Naive thymus-derived CD4-positive, alpha-beta T cell (primary cell): ENCODE measurements around the gene B9D1. TPM values are rescaled to one million over a fixed set of nuclear protein-coding genes. Genes with fewer than 3 reads are reported as not detected.
A peak's percentile ranks its signal among the peaks of the same experiment; 100 is the strongest.

Experiments
- ATAC-seq: fragments of 150-1000 bp; cut with Tn5 transposase; 2 replicates; pipeline ENCODE4 v1.10.0; 2021; ENCODE audit warnings: mild to moderate bottlenecking, moderate library complexity
- CTCF ChIA-PET: fragments of 350-600 bp; sonication (Branson Sonifier 250); formaldehyde crosslinking; loops from one replicate; lab custom pipeline; 2021; ENCODE audit warnings: antibody characterized with exemption; lab: Charles Lee
- POLR2A ChIA-PET: fragments of 350-600 bp; sonication (Branson Sonifier 250); formaldehyde crosslinking; loops from one replicate; lab custom pipeline; 2021; ENCODE audit warnings: antibody characterized with exemption, inconsistent platforms; lab: Charles Lee
- DNase-seq, 9 donors: peaks; one replicate each; pipeline versions ENCODE4 v3.0.0 to v3.0.0-alpha.2; 2020 to 2022; ENCODE audit warnings: mixed read lengths in 1 of 9
- H3K27ac ChIP-seq: one replicate; pipeline ENCODE4 v1.7.0; 2013; ENCODE audit warnings: mild to moderate bottlenecking, low read depth, low read length, moderate library complexity
- H3K27me3 ChIP-seq, 2 donors: one replicate each; pipeline ENCODE4 v1.7.0; 2013; ENCODE audit warnings: low read length in 2 of 2, mild to moderate bottlenecking in 2 of 2, moderate library complexity in 2 of 2; ENCODE audit not compliant: control insufficient read depth in 2 of 2, insufficient read depth in 2 of 2
- H3K36me3 ChIP-seq, 3 experiments: 1 replicate in 2 of 3; 2 replicates in 1 of 3; pipeline ENCODE4 v1.7.0; 2013; ENCODE audit warnings: low read length in 3 of 3, mild to moderate bottlenecking in 3 of 3, moderate library complexity in 1 of 3; ENCODE audit not compliant: insufficient read depth in 3 of 3, control insufficient read depth in 2 of 3
- H3K4me1 ChIP-seq, 2 donors: one replicate each; pipeline ENCODE4 v1.7.0; 2013; ENCODE audit warnings: low read length in 2 of 2, mild to moderate bottlenecking in 2 of 2, moderate library complexity in 1 of 2; ENCODE audit not compliant: control insufficient read depth in 2 of 2, insufficient read depth in 2 of 2
- H3K4me3 ChIP-seq: 2 replicates; pipeline ENCODE4 v1.7.0; 2013; ENCODE audit warnings: mild to moderate bottlenecking, low read length
- H3K9me3 ChIP-seq, 3 experiments: 1 replicate in 2 of 3; 2 replicates in 1 of 3; pipeline ENCODE4 v1.7.0; 2013; ENCODE audit warnings: low read length in 3 of 3; ENCODE audit not compliant: control insufficient read depth in 2 of 3
- H3K27ac Mint-ChIP-seq, 9 donors: one replicate each; pipeline ENCODE4 v1.8.0; 2020 to 2022; ENCODE audit warnings: mixed read lengths in 9 of 9, mild to moderate bottlenecking in 8 of 9, moderate library complexity in 5 of 9, inconsistent platforms in 2 of 9
- H3K27me3 Mint-ChIP-seq, 5 donors: one replicate each; pipeline ENCODE4 v1.8.0; 2021 to 2022; ENCODE audit warnings: mixed read lengths in 5 of 5, mild to moderate bottlenecking in 1 of 5
- H3K36me3 Mint-ChIP-seq, 5 donors: one replicate each; pipeline ENCODE4 v1.8.0; 2020 to 2022; ENCODE audit warnings: mixed read lengths in 5 of 5, mild to moderate bottlenecking in 3 of 5, inconsistent platforms in 1 of 5
- H3K4me1 Mint-ChIP-seq, 7 donors: one replicate each; pipeline ENCODE4 v1.8.0; 2020 to 2022; ENCODE audit warnings: mixed read lengths in 7 of 7, mild to moderate bottlenecking in 3 of 7, inconsistent platforms in 1 of 7
- H3K4me3 Mint-ChIP-seq, 10 donors: one replicate each; pipeline ENCODE4 v1.8.0; 2020 to 2022; ENCODE audit warnings: mild to moderate bottlenecking in 10 of 10, mixed read lengths in 10 of 10, moderate library complexity in 6 of 10, inconsistent platforms in 2 of 10
- H3K9me3 Mint-ChIP-seq, 11 donors: one replicate each; pipeline ENCODE4 v1.8.0; 2020 to 2022; ENCODE audit warnings: mixed read lengths in 11 of 11, mild to moderate bottlenecking in 4 of 11, inconsistent platforms in 1 of 11, moderate library complexity in 1 of 11
- intact Hi-C, 2 donors: fragments of 100-400 bp; cut with micrococcal nuclease; formaldehyde crosslinking; loops; one replicate each; pipeline ENCODE4 v1.15.1; 2023
- polyA plus RNA-seq, 2 donors: library from polyadenylated mRNA; unstranded; fragments of 300-500 nt; fragmentation: Illumina TruSeq; gene quantifications; one replicate each; pipeline ENCODE4 v1.2.3, GENCODE V29; 2021
- total RNA-seq, 6 experiments: library from RNA in 5 of 6; stranded (reverse) in 5 of 6; gene quantifications; 1 replicate in 5 of 6; 2 replicates in 1 of 6; pipeline ENCODE4 v1.2.3 and lab custom pipeline; 2021 to 2026

Gene B9D1
- total and polyA plus RNA-seq, 7 experiments from 2014 or later: 0.58 to 5.0 (median 2.1) TPM; not detected in 1

GRCh38 chr17:19366637-19366972 lies 4.1 kb upstream of the B9D1 start:
- H3K27ac Mint-ChIP-seq: peak overlapping the region in 1 of 9 donors; percentile 48

GRCh38 chr17:19365833-19366636 lies 3.5 kb upstream of the B9D1 start:
- H3K4me1 ChIP-seq: peaks cover 21 to 35% of the 10 kb centered on the region in 2 donors
- no peak overlapping the region for H3K4me3 ChIP-seq
- H3K27ac ChIP-seq: no peak overlapping the region
- ATAC-seq (no peak), DNase-seq (no peak)
- H3K9me3 ChIP-seq: no peaks in the 10 kb centered on the region
- ChIA-PET POLR2A (interaction anchor here (2.5 kb wide), 1 partner anchor 12 kb away, joined by 14 read pairs; the partner anchor contains the start of gene MAPK7), CTCF (interaction anchor here (1.1 to 4.7 kb wide), 2 partner anchors 11 to 81 kb away, joined by 10 to 64 read pairs; partner anchors contain the start of gene MAPK7)
- H3K27me3 Mint-ChIP-seq: peaks cover 0 to 8% (median 4%) of the 10 kb centered on the region in 5 donors
- H3K36me3 ChIP-seq: no peaks in the 10 kb centered on the region
- no peaks in the 10 kb centered on the region for H3K9me3 Mint-ChIP-seq
- peaks cover 0 to 3% (median 0%) of the 10 kb centered on the region in 5 donors for H3K36me3 Mint-ChIP-seq
- H3K27ac Mint-ChIP-seq: peak overlapping the region in 2 of 9 donors; percentile 1 to 32
- intact Hi-C loops: no loop called here
- no peak overlapping the region for H3K4me3 Mint-ChIP-seq
- peaks cover 14 to 52% (median 28%) of the 10 kb centered on the region in 7 donors for H3K4me1 Mint-ChIP-seq
- H3K27me3 ChIP-seq: no peaks in the 10 kb centered on the region

More at GRCh38 chr17:19366637-19366972, 4.1 kb upstream of the B9D1 start:
- Histone ChIP-seq H3K36me3 (no peaks in the 10 kb centered on the region), H3K27ac (no peak overlapping the region), H3K4me3 (no peak overlapping the region), H3K9me3 (no peaks in the 10 kb centered on the region), H3K27me3 (no peaks in the 10 kb centered on the region), H3K4me1 (peaks cover 26 to 41% of the 10 kb centered on the region in 2 donors)
- Mint-ChIP-seq H3K9me3 (no peaks in the 10 kb centered on the region), H3K4me1 (peaks cover 14 to 54% (median 33%) of the 10 kb centered on the region in 7 donors), H3K27me3 (peaks cover 0 to 5% (median 0%) of the 10 kb centered on the region in 5 donors), H3K36me3 (peaks cover 0 to 5% (median 0%) of the 10 kb centered on the region in 5 donors), H3K4me3 (no peak overlapping the region)
- no peak for DNase-seq
- ChIA-PET CTCF (no interaction called here), POLR2A (interaction anchor here (2.5 kb wide), 1 partner anchor 11 kb away, joined by 14 read pairs; the partner anchor contains the start of gene MAPK7)
- intact Hi-C loops: no loop called here
- no peak for ATAC-seq

- H3K9me3 Mint-ChIP-seq: no peaks in the 10 kb centered on the region
- peaks cover 0 to 3% (median 0%) of the 10 kb centered on the region in 5 donors for H3K36me3 Mint-ChIP-seq
- H3K27ac ChIP-seq: no peak overlapping the region
- POLR2A ChIA-PET: interaction anchor here (2.5 kb wide), 1 partner anchor 12 kb away, joined by 14 read pairs; the partner anchor contains the start of gene MAPK7
- H3K4me1 Mint-ChIP-seq: peaks cover 14 to 47% (median 24%) of the 10 kb centered on the region in 7 donors
- H3K4me3 ChIP-seq: no peak overlapping the region
- H3K27me3 Mint-ChIP-seq: peaks cover 0 to 12% (median 4%) of the 10 kb centered on the region in 5 donors
- H3K4me3 Mint-ChIP-seq: no peak overlapping the region
- H3K27ac Mint-ChIP-seq: peak overlapping the region in 1 of 9 donors; percentile 1
- no peaks in the 10 kb centered on the region for H3K9me3 ChIP-seq
- CTCF ChIA-PET: interaction anchor here (0.6 to 4.7 kb wide), 4 partner anchors 12 to 154 kb away, joined by 3 to 64 read pairs (median 7); partner anchors contain the start of gene MAPK7
- no peaks in the 10 kb centered on the region for H3K27me3 ChIP-seq
- no peaks in the 10 kb centered on the region for H3K36me3 ChIP-seq
- peaks cover 16 to 30% of the 10 kb centered on the region in 2 donors for H3K4me1 ChIP-seq
- intact Hi-C loops: no loop called here
- ATAC-seq (no peak), DNase-seq (no peak)
These were observed 2.9 kb upstream of the B9D1 start for GRCh38 chr17:19365499-19365817.

GRCh38 chr17:19364699-19365498 lies 2.4 kb upstream of the B9D1 start:
- H3K4me1 ChIP-seq: peaks cover 10 to 24% of the 10 kb centered on the region in 2 donors
- Mint-ChIP-seq H3K4me1 (peaks cover 9 to 42% (median 19%) of the 10 kb centered on the region in 7 donors), H3K36me3 (peaks cover 0 to under 1% (median 0%) of the 10 kb centered on the region in 5 donors), H3K27ac (no peak overlapping the region), H3K27me3 (peaks cover 0 to 12% (median 4%) of the 10 kb centered on the region in 5 donors), H3K4me3 (no peak overlapping the region), H3K9me3 (no peaks in the 10 kb centered on the region)
- no peak for ATAC-seq
- H3K27me3 ChIP-seq: no peaks in the 10 kb centered on the region
- no peaks in the 10 kb centered on the region for H3K9me3 ChIP-seq
- H3K4me3 ChIP-seq: no peak overlapping the region
- H3K36me3 ChIP-seq: no peaks in the 10 kb centered on the region
- POLR2A ChIA-PET: interaction anchor here (2.5 kb wide), 1 partner anchor 13 kb away, joined by 14 read pairs; the partner anchor contains the start of gene MAPK7
- DNase-seq: no peak
- intact Hi-C loops: loop anchor here (5.0 kb wide), 2 partner anchors 502 to 508 kb away; partner anchors contain the start of genes PRPSAP2 (in 1 of the 2) and ULK2 (in 1 of the 2)
- H3K27ac ChIP-seq: no peak overlapping the region
- CTCF ChIA-PET: interaction anchor here (0.6 to 4.7 kb wide), 6 partner anchors 12 to 154 kb away, joined by 3 to 64 read pairs (median 4); partner anchors contain the start of gene MAPK7

GRCh38 chr17:19363460-19364035 lies 1.0 kb upstream of the B9D1 start:
- Mint-ChIP-seq H3K27ac (peak overlapping the region in 2 of 9 donors; percentile 19 to 66), H3K27me3 (peaks cover 7 to 21% (median 16%) of the 10 kb centered on the region in 5 donors), H3K4me1 (peaks cover 0 to 30% (median 6%) of the 10 kb centered on the region in 7 donors), H3K36me3 (no peaks in the 10 kb centered on the region), H3K9me3 (no peaks in the 10 kb centered on the region), H3K4me3 (peak overlapping the region in 5 of 10 donors; percentile 9 to 94 (median 92))
- Histone ChIP-seq H3K9me3 (no peaks in the 10 kb centered on the region), H3K4me3 (no peak overlapping the region), H3K27ac (no peak overlapping the region), H3K36me3 (no peaks in the 10 kb centered on the region), H3K27me3 (no peaks in the 10 kb centered on the region), H3K4me1 (peaks cover 6 to 11% of the 10 kb centered on the region in 2 donors)
- intact Hi-C loops: loop anchor here (1.0 to 5.0 kb wide), 7 partner anchors 105 to 506 kb away; partner anchors contain the start of genes ALDH3A2 (in 1 of the 2), PRPSAP2 (in 1 of the 2) and ULK2 (in 1 of the 2)
- no peak for ATAC-seq
- ChIA-PET POLR2A (interaction anchor here (1.0 to 2.9 kb wide), 2 partner anchors 15 to 85 kb away, joined by 3 to 26 read pairs; partner anchors contain the start of gene MAPK7), CTCF (interaction anchor here (0.6 to 4.7 kb wide), 13 partner anchors 8 to 403 kb away, joined by 3 to 64 read pairs (median 5); partner anchors contain the start of gene MAPK7)
- no peak for DNase-seq
